DND-41 (cell line): ENCODE results near the gene MTERF4.
A peak's percentile ranks its signal among the peaks of the same experiment; 100 is the strongest.

ENCODE experiments used
- ATAC-seq: fragments of 200-7000 bp; cut with Tn5 transposase; 3 replicates; pipeline ENCODE4 v1.9.1; 2021; ENCODE audit warnings: low read depth; ENCODE audit not compliant: insufficient read depth
- DNase-seq: peaks from one replicate; pipeline ENCODE4 v3.0.0-alpha.2; 2020
- H2AFZ ChIP-seq: 2 replicates; pipeline ENCODE4 v1.6.0; 2012; ENCODE audit warnings: low read depth, low read length
- H3K27ac ChIP-seq: 2 replicates; pipeline ENCODE4 v1.5.1; 2012; ENCODE audit warnings: low read length, inconsistent platforms
- H3K27me3 ChIP-seq: fragments of 200-600 bp; sonication (generic); 2 replicates; pipeline ENCODE4 v1.6.0; 2012; ENCODE audit warnings: low read length, mild to moderate bottlenecking, inconsistent platforms; ENCODE audit not compliant: insufficient read depth, poor library complexity
- H3K36me3 ChIP-seq: 2 replicates; pipeline ENCODE4 v1.5.1; 2012; ENCODE audit warnings: low read length, inconsistent platforms; ENCODE audit not compliant: insufficient read depth
- H3K4me1 ChIP-seq: 2 replicates; pipeline ENCODE4 v1.5.1; 2012; ENCODE audit warnings: mild to moderate bottlenecking, low read length; ENCODE audit not compliant: insufficient read depth
- H3K4me2 ChIP-seq: 2 replicates; pipeline ENCODE4 v1.6.0; 2012; ENCODE audit warnings: mild to moderate bottlenecking, moderate library complexity, low read length, inconsistent platforms; ENCODE audit not compliant: insufficient read depth
- H3K4me3 ChIP-seq, 2 experiments: fragments of 200-600 bp in 1 of 2; shearing (Covaris generic) in 1 of 2; 2 replicates each; pipeline ENCODE4 v1.5.1; 2012 to 2016; ENCODE audit warnings: inconsistent platforms in 2 of 2, low read length in 2 of 2, mild to moderate bottlenecking in 2 of 2, low read depth in 1 of 2, moderate library complexity in 1 of 2
- H3K79me2 ChIP-seq: 2 replicates; pipeline ENCODE4 v1.6.0; 2012; ENCODE audit warnings: low read length, inconsistent platforms; ENCODE audit not compliant: insufficient read depth
- H3K9ac ChIP-seq: 2 replicates; pipeline ENCODE4 v1.6.0; 2012; ENCODE audit warnings: low read depth, mild to moderate bottlenecking, inconsistent platforms, low read length, moderate library complexity
- H3K9me3 ChIP-seq: 2 replicates; pipeline ENCODE4 v1.5.1; 2012; ENCODE audit warnings: low read length, moderate library complexity, mild to moderate bottlenecking, inconsistent platforms; ENCODE audit not compliant: insufficient read depth, severe bottlenecking
- H4K20me1 ChIP-seq: 2 replicates; pipeline ENCODE4 v1.6.0; 2012; ENCODE audit warnings: low read length; ENCODE audit not compliant: insufficient read depth
- EZH2 ChIP-seq: IDR thresholded peaks from 3 replicates; pipeline ENCODE4 v1.6.1; 2012; ENCODE audit warnings: borderline replicate concordance, low read depth, mild to moderate bottlenecking, moderate library complexity, low read length, inconsistent platforms; ENCODE audit not compliant: severe bottlenecking
- TF ChIP-seq, protein P1 (sequence below): IDR thresholded peaks from 2 replicates; pipeline ENCODE4 v1.5.1; 2012; ENCODE audit warnings: borderline replicate concordance, low read length, moderate library complexity, mild to moderate bottlenecking; ENCODE audit not compliant: poor library complexity, severe bottlenecking; ENCODE audit errors: extremely low read depth

Gene MTERF4

DNA sequence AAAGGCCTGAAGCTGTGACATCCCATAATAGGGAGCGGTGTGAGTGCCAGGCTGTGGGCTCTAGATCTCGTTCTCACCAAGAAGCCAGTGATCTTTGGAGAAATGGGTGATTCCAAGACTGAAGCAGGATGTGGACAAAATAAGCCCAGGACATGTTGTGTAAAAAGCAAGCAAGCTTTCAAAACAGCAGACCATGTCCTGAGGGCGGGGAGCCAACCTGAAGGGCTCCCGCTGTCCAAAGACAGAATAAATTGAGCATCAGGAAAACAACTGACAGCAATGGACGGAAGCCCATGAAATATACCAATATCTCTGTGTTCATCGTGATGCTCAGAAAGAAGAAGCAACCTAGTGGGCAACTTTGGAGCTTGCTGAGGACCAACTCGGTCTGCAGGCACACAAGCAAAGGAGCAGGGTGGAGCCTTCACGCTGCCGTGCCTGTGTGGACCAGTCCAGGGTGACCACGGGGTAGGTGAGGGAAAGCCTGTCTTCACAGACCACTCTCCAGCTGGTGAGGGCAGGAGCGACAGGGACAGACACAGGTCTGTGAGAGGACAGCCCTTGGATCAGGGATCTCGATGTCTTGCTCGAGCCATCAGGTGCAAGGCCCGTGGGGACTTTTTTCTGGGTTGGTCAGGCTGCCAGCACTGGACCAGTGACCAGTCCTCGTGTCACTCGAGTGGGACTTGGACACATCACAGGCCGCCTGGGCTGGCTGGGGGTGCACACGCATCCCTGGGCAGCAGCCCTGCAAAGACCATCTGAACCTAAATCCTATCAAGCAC is 21.5 kb downstream of the MTERF4 start:
- no peak overlapping the region for H3K4me3 ChIP-seq
- H3K9ac ChIP-seq = no peak overlapping the region
- H3K36me3 ChIP-seq = 0 out of 2 replicates have a peak, but pooled peaks cover 3% of the 10 kb centered on the region
- H3K79me2 ChIP-seq = no peaks in the 10 kb centered on the region
- no peak overlapping the region for H3K4me2 ChIP-seq
- TF ChIP-seq, protein P1, sequence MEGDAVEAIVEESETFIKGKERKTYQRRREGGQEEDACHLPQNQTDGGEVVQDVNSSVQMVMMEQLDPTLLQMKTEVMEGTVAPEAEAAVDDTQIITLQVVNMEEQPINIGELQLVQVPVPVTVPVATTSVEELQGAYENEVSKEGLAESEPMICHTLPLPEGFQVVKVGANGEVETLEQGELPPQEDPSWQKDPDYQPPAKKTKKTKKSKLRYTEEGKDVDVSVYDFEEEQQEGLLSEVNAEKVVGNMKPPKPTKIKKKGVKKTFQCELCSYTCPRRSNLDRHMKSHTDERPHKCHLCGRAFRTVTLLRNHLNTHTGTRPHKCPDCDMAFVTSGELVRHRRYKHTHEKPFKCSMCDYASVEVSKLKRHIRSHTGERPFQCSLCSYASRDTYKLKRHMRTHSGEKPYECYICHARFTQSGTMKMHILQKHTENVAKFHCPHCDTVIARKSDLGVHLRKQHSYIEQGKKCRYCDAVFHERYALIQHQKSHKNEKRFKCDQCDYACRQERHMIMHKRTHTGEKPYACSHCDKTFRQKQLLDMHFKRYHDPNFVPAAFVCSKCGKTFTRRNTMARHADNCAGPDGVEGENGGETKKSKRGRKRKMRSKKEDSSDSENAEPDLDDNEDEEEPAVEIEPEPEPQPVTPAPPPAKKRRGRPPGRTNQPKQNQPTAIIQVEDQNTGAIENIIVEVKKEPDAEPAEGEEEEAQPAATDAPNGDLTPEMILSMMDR = no peak
- no peak for TF ChIP-seq EZH2
- H2AFZ ChIP-seq = no peak overlapping the region
- no peaks in the 10 kb centered on the region for H3K27me3 ChIP-seq
- no peaks in the 10 kb centered on the region for H3K4me1 ChIP-seq
- no peak overlapping the region for H3K27ac ChIP-seq
- H4K20me1 ChIP-seq = peaks cover 5% of the 10 kb centered on the region
- H3K9me3 ChIP-seq = no peaks in the 10 kb centered on the region
- no peak for DNase-seq
- ATAC-seq = no peak

DNA sequence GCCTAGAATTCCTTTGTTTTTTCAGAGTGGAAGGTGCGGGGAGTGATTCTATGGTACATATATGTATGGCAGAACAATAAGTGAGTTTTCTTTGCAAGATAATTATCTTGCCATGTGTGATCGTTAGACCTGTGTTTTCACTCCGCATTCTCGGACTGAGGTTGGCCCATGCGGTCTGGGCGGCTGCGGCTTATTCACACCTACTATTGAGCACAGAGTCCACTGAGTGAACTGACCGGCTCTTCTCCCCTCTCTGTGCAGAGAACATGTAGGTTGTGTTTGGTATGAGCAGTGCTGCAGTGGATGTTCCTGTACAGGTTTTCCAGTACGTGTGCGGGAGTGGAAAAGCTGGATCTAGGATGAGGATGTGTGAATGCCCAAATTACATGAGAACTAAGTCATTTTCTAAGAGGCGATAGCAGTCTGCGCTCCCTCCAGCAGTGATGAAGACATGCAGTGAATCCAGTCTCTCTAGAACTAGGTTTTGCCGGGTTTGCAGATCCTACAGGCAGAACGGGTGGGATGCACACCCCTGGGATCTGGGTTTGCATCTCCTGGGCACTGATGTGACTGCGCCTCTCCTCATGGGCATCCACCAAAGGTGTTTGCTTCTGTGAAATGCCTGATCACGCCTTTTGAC is 27.1 kb downstream of the MTERF4 start:
- no peaks in the 10 kb centered on the region for H3K27me3 ChIP-seq
- H4K20me1 ChIP-seq = peaks cover 5% of the 10 kb centered on the region
- no peak for TF ChIP-seq EZH2
- TF ChIP-seq, protein P1 = no peak
- ATAC-seq (no peak), DNase-seq (no peak)
- no peaks in the 10 kb centered on the region for H3K9me3 ChIP-seq
- H3K36me3 ChIP-seq = peaks cover 6% of the 10 kb centered on the region
- no peak overlapping the region for H3K9ac ChIP-seq
- H2AFZ ChIP-seq = no peak overlapping the region
- H3K79me2 ChIP-seq = no peaks in the 10 kb centered on the region
- no peak overlapping the region for H3K27ac ChIP-seq
- H3K4me3 ChIP-seq = no peak overlapping the region
- H3K4me2 ChIP-seq = no peak overlapping the region
- no peaks in the 10 kb centered on the region for H3K4me1 ChIP-seq

DNA sequence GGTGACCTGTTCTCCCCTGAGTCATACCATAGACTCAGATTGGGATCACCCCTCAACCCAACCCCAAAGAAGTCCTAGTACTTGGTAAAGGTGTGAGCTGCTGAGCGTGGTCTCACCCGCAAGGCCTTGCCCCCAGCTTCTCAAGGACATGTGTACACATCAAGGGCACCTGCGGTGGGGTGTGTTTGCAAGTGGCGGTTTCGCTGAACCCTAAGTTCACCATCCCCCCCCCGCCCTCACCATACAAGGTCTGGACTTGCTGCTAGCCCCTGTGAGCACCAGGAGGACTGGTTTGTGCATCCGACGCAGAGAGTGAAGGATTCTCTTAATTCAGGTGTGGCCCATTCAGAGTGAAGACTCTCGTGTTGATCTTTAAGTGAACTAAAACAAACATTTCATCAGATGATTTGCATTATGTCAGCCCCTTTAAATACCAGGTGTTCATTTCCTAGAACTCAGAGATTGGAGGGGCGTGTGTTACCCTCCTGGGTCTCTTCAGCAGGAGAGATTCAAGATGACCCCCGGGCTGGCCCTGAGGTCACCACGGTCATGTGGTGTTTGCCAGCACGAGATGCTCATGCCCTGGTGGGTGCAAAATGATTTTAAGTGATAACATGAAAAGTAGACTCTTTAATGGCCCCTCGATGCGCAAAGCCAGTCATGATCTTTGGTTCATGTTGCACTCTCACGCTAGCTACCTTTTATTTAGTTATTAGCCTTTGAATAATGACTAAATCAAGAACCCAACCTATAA is 27.8 kb downstream of the MTERF4 start:
- no peak for TF ChIP-seq EZH2
- TF ChIP-seq, protein P1 = no peak
- H4K20me1 ChIP-seq = peaks cover 5% of the 10 kb centered on the region
- no peaks in the 10 kb centered on the region for H3K27me3 ChIP-seq
- H3K4me1 ChIP-seq = no peaks in the 10 kb centered on the region
- H3K79me2 ChIP-seq = no peaks in the 10 kb centered on the region
- H3K36me3 ChIP-seq = peaks cover 6% of the 10 kb centered on the region
- H3K9ac ChIP-seq = no peak overlapping the region
- H2AFZ ChIP-seq = no peak overlapping the region
- no peak overlapping the region for H3K27ac ChIP-seq
- H3K4me2 ChIP-seq = no peak overlapping the region
- H3K4me3 ChIP-seq = no peak overlapping the region
- no peaks in the 10 kb centered on the region for H3K9me3 ChIP-seq
- 0 out of 3 replicates have a peak, but pooled peaks have one; percentile 2 for ATAC-seq
- DNase-seq = no peak
